ENCODE results near the gene CHD3.

GRCh38 chr17:7846063-7846735, 42.4 kb upstream of the CHD3 start:
- TF ChIP-seq CTCF (IDR thresholded peaks at IDR 0.05; ENCODE audit: extremely low read depth in 1 of 2, insufficient read depth in 1 of 2, low read depth in 1 of 2, low read length in 2 of 2) (no peak), EZH2 (IDR thresholded peaks at IDR 0.05; ENCODE audit: borderline replicate concordance, low read depth, low read length, severe bottlenecking) (no peak), POLR2A (IDR thresholded peaks at IDR 0.05; ENCODE audit: low read depth, low read length) (no peak), POLR2AphosphoS5 (IDR thresholded peaks at IDR 0.05; ENCODE audit: insufficient read depth, low read depth, low read length) (no peak), MYC (IDR thresholded peaks at IDR 0.05; ENCODE audit: low read depth, low read length) (no peak), MAX (IDR thresholded peaks at IDR 0.05; ENCODE audit: insufficient read depth, insufficient read length) (no peak), FOS (IDR thresholded peaks at IDR 0.05; ENCODE audit: borderline replicate concordance, insufficient read depth, low read length) (no peak), JUN (IDR thresholded peaks at IDR 0.05; ENCODE audit: borderline replicate concordance, insufficient read depth, insufficient read length, low read depth) (no peak), GATA2 (IDR thresholded peaks at IDR 0.05; ENCODE audit: insufficient read depth, insufficient read length, low read depth, low read length) (no peak)
